OCI-LY3 (cell line): ENCODE measurements around the gene NFX1.

Source experiments
- H2AFZ ChIP-seq: fragments of 200-600, 300-600 bp; shearing (Covaris generic); 2 replicates; pipeline ENCODE4 v1.6.0; 2014; ENCODE audit warnings: antibody characterized with exemption, low read depth, low read length
- H3K27ac ChIP-seq: fragments of 200-600, 300-600 bp; sonication (generic); 2 replicates; pipeline ENCODE4 v1.5.1; 2014; ENCODE audit warnings: mild to moderate bottlenecking, low read length, moderate library complexity, mixed read lengths
- H3K27me3 ChIP-seq: fragments of 200-600, 300-600 bp; sonication (generic); 2 replicates; pipeline ENCODE4 v1.6.1; 2014; ENCODE audit warnings: low read depth, low read length, mixed read lengths
- H3K36me3 ChIP-seq: fragments of 200-600, 300-600 bp; sonication (generic); replicated peaks from 2 replicates; pipeline ENCODE3; 2014; ENCODE audit warnings: low read depth, low read length, mixed read lengths
- H3K4me1 ChIP-seq: fragments of 300-600, 200-600 bp; sonication (generic); 2 replicates; pipeline ENCODE4 v1.6.1; 2014; ENCODE audit warnings: low read length, mixed read lengths
- H3K4me2 ChIP-seq: fragments of 200-600, 300-600 bp; sonication (generic); 2 replicates; pipeline ENCODE4 v1.6.1; 2014; ENCODE audit warnings: low read length, mixed read lengths
- H3K4me3 ChIP-seq: fragments of 300-600, 200-600 bp; sonication (generic); 2 replicates; pipeline ENCODE4 v1.5.1; 2014; ENCODE audit warnings: antibody characterized with exemption, mild to moderate bottlenecking, low read length, moderate library complexity
- H3K79me2 ChIP-seq: fragments of 300-600, 200-600 bp; shearing (Covaris generic); 2 replicates; pipeline ENCODE4 v1.6.1; 2014; ENCODE audit warnings: mild to moderate bottlenecking, low read length, mixed read lengths
- H3K9ac ChIP-seq: fragments of 300-600, 200-600 bp; shearing (Covaris generic); 2 replicates; pipeline ENCODE4 v1.6.0; 2014; ENCODE audit warnings: mild to moderate bottlenecking, low read length, moderate library complexity
- H3K9me3 ChIP-seq: fragments of 200-600, 300-600 bp; shearing (Covaris generic); 2 replicates; pipeline ENCODE4 v1.6.1; 2014; ENCODE audit warnings: low read length, mixed read lengths; ENCODE audit not compliant: insufficient read depth
- H4K20me1 ChIP-seq: fragments of 200-600, 300-600 bp; sonication (generic); 2 replicates; pipeline ENCODE4 v1.6.1; 2016; ENCODE audit warnings: low read length, mixed read lengths; ENCODE audit not compliant: insufficient read depth
- EZH2phosphoT487 ChIP-seq: fragments of 200-600 bp; shearing (Covaris generic); IDR thresholded peaks from 2 replicates; pipeline ENCODE4 v1.6.1; 2018; ENCODE audit warnings: antibody characterized with exemption, mixed run types, low read depth
- TF ChIP-seq, protein P1 (sequence below): fragments of 200-600, 300-600 bp; sonication (generic); IDR thresholded peaks from 2 replicates; pipeline ENCODE4 v1.5.1; 2014; ENCODE audit warnings: antibody characterized with exemption, low read length, low read depth

The NFX1 gene

GRCh38 chr9:33249087-33249658 is 41.1 kb upstream of the NFX1 start:
- H3K4me1 ChIP-seq: peaks cover 4% of the 10 kb centered on the region; the same call in 1 of the 2 replicates
- H3K36me3 ChIP-seq: peaks cover 23% of the 10 kb centered on the region
- H3K27me3 ChIP-seq: no peaks in the 10 kb centered on the region
- TF ChIP-seq, protein P1, sequence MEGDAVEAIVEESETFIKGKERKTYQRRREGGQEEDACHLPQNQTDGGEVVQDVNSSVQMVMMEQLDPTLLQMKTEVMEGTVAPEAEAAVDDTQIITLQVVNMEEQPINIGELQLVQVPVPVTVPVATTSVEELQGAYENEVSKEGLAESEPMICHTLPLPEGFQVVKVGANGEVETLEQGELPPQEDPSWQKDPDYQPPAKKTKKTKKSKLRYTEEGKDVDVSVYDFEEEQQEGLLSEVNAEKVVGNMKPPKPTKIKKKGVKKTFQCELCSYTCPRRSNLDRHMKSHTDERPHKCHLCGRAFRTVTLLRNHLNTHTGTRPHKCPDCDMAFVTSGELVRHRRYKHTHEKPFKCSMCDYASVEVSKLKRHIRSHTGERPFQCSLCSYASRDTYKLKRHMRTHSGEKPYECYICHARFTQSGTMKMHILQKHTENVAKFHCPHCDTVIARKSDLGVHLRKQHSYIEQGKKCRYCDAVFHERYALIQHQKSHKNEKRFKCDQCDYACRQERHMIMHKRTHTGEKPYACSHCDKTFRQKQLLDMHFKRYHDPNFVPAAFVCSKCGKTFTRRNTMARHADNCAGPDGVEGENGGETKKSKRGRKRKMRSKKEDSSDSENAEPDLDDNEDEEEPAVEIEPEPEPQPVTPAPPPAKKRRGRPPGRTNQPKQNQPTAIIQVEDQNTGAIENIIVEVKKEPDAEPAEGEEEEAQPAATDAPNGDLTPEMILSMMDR: no peak
- no peak for TF ChIP-seq EZH2phosphoT487
- no peak overlapping the region for H3K4me3 ChIP-seq
- no peak overlapping the region for H3K4me2 ChIP-seq
- no peaks in the 10 kb centered on the region for H4K20me1 ChIP-seq
- H3K27ac ChIP-seq: no peak overlapping the region
- H3K79me2 ChIP-seq: no peaks in the 10 kb centered on the region
- no peak overlapping the region for H3K9ac ChIP-seq
- H3K9me3 ChIP-seq: no peaks in the 10 kb centered on the region
- H2AFZ ChIP-seq: no peak overlapping the region

DNA sequence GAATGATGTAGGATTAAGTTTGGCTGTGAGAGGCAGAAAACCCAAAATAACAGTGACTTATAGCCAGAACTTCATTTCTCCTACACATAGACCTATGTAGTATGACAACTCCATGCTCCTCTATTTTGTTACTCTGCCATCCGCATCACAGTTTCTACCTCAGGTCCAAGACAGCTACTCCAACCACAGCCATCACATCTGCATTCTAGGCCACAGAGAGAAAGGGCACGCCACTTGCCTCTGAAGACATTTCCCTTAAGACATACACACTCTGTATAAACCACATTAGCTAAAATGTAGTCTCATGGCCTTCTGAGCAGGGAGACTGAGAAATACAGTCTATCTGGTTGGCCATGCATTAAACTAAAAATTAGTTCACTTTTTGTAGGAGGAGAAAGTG is 40.3 kb upstream of the NFX1 start:
- Histone ChIP-seq H4K20me1 (no peaks in the 10 kb centered on the region), H3K9ac (no peak overlapping the region), H3K27ac (no peak overlapping the region), H3K9me3 (no peaks in the 10 kb centered on the region), H3K4me2 (no peak overlapping the region), H3K79me2 (no peaks in the 10 kb centered on the region), H3K4me1 (peaks cover 4% of the 10 kb centered on the region; the same call in 1 of the 2 replicates), H2AFZ (no peak overlapping the region), H3K36me3 (peaks cover 32% of the 10 kb centered on the region), H3K4me3 (no peak overlapping the region), H3K27me3 (no peaks in the 10 kb centered on the region)
- TF ChIP-seq, protein P1: no peak
- no peak for TF ChIP-seq EZH2phosphoT487

DNA sequence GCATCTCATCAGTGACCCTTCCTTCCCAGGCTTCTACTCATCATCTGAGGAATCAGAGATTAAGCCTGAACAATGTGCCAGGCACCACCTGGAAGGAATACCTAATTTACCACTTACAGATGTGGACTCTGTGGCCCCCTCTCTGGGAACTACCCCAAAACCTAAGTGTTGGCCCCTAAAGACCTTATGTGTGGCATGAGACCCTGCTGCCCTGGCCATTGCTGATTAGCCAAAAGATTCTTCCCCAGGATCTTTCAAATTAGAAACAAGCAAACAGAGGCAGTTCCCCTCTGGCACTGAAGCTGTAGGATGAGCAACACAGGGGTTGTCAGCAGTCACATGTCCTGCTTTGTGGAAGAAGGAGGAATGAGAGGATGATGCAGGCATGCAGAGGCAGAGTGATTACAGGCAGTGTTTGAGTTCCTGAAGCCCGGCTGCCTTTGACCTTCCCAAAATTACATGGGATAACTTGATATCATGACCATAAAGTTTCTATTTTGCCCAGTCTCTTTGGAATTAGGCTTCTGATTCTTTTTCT is 39.8 kb upstream of the NFX1 start:
- Histone ChIP-seq H3K4me2 (no peak overlapping the region), H3K36me3 (peaks cover 37% of the 10 kb centered on the region), H3K9ac (no peak overlapping the region), H3K4me3 (no peak overlapping the region), H4K20me1 (no peaks in the 10 kb centered on the region), H3K27me3 (no peaks in the 10 kb centered on the region), H3K79me2 (no peaks in the 10 kb centered on the region), H3K9me3 (no peaks in the 10 kb centered on the region), H3K27ac (no peak overlapping the region), H3K4me1 (peaks cover 4% of the 10 kb centered on the region; the same call in 1 of the 2 replicates), H2AFZ (no peak overlapping the region)
- TF ChIP-seq EZH2phosphoT487: no peak
- TF ChIP-seq, protein P1: no peak

GRCh38 chr9:33254211-33254610 is 36.1 kb upstream of the NFX1 start:
- H3K4me1 ChIP-seq: peaks cover 2% of the 10 kb centered on the region; the same call in 1 of the 2 replicates
- H2AFZ ChIP-seq: no peak overlapping the region
- no peaks in the 10 kb centered on the region for H3K27me3 ChIP-seq
- TF ChIP-seq, protein P1: no peak
- TF ChIP-seq EZH2phosphoT487: no peak
- no peaks in the 10 kb centered on the region for H3K9me3 ChIP-seq
- no peaks in the 10 kb centered on the region for H4K20me1 ChIP-seq
- H3K4me2 ChIP-seq: no peak overlapping the region
- peaks cover 55% of the 10 kb centered on the region for H3K36me3 ChIP-seq
- H3K4me3 ChIP-seq: no peak overlapping the region
- no peak overlapping the region for H3K9ac ChIP-seq
- no peak overlapping the region for H3K27ac ChIP-seq
- H3K79me2 ChIP-seq: no peaks in the 10 kb centered on the region
